GM19023 (cell line): Measurements from ENCODE around the gene CNMD.

ENCODE experiments used
- ATAC-seq: cut with Tn5 transposase; IDR thresholded peaks from one replicate; pipeline ENCODE4 v1.9.1; 2021; ENCODE audit warnings: mild to moderate bottlenecking, moderate library complexity; ENCODE audit not compliant: unreplicated experiment

CNMD gene

GRCh38 chr13:52739468-52740071 is at the start of gene CNMD:
Gene CNMD (minus strand): TSS chr13:52739820. CDS start chr13:52739701, 119 bp downstream.
- no peak for ATAC-seq

GRCh38 chr13:52788011-52788410 is 48.4 kb upstream of the CNMD start:
- no peak for ATAC-seq

- ATAC-seq = no peak
These were observed 47.6 kb upstream of the CNMD start for GRCh38 chr13:52787235-52787634.

DNA sequence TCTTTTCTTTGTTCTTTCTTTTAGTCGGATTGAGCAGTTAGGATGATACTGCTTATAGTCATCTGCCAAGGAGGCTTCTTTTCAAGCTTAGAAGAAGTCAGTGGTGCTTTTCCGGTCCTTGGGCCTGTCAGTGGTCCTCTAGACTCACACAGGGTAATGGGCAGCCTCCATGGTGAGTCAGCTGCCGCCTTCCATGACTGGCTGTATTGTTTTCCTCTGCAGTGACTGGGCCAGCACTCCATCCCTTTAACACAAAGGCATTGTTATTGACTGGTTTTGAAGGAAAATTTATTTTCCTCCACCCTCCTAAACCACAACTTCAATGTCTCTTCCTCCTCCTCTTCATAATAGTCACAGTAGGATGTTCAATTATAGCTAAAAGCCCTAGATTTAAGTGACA is 47.1 kb upstream of the CNMD start:
- ATAC-seq = no peak

DNA sequence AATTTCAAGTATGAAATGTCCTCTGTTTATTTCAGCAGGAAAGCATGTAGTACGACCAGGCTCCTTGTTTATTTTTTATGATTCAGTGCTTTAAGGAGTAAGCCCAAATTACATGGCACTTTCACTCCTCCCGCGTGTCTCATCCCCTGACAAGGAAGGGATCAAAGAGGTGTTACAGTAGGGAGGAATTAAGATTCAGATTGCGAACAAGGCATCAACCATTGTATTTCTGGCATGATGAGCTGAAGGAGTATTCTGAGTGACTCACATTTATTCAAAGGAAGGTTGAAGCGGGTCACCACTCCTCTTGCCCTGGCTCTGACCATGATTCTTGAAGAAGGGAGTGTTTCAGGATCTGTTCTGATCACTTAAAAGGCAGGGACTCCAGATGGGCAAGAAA is 46.1 kb upstream of the CNMD start:
- no peak for ATAC-seq

- ATAC-seq = no peak
These were observed 45.1 kb upstream of the CNMD start for GRCh38 chr13:52784591-52785340.

GRCh38 chr13:52783943-52784342 is 44.3 kb upstream of the CNMD start:
- ATAC-seq = no peak

DNA sequence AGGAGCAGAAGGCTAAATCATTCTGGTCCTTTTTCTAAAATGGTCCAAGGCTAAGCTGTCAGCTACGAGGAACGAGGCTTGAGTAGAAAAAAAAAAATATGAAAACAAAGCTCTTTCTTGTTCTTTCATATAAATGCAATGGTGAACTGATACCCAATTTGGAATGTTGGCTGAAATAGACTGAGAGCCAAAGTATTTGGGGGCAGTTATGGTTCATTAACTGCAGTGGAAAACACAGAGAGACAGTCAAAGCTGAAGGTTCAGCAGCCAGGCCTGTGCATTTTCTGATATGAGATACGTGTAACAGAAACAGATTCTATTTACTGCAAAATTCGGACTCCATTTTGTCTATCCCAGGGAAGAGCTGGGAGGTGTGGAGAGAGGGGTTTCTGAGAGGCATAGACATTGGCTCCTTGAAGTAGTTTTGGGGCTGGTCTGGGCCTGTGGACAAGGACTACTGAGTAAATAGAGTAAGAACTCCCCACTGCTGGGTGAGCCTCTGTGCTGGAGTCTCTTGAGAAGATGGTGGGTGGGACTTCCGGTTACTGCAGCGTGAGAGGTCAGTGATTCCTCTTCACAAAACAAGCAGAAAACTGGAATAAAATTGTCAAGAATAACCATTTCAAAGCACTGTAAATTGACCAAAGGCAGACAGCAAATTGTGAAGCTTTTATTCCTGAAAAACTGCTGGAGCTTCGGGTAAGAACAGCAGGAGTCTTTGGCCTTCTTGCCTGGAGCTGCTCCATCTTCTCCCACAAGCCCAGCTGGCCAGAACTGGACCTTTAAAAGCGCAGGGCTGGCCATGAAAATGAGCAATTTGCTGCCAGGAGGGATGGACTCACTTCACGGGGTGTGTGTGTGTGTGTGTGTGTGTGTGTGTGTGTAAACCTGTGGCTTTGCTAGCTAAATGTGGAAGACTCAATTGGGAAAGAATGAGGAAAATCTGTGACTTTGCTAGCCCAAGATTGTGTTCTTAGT is 43.1 kb upstream of the CNMD start:
- ATAC-seq = no peak

DNA sequence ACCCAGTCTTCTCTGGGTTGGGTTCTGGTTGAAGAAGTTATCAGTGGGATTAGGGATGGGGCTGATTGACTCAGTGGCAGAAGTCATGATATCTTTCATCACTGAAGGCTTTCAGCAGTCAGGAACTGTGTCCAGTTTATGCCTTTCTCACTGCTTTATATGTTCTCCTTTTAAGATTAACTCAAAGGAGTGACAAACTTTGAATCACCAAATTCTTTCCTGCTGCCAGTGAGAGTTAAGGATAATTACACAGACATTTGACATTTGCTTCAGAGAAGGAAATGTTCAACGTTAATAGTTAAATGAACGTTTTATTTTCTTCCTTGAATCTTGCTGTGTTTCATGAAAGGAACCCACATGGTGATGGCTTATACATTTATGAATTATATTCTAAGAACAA is 41.0 kb upstream of the CNMD start:
- ATAC-seq = no peak

DNA sequence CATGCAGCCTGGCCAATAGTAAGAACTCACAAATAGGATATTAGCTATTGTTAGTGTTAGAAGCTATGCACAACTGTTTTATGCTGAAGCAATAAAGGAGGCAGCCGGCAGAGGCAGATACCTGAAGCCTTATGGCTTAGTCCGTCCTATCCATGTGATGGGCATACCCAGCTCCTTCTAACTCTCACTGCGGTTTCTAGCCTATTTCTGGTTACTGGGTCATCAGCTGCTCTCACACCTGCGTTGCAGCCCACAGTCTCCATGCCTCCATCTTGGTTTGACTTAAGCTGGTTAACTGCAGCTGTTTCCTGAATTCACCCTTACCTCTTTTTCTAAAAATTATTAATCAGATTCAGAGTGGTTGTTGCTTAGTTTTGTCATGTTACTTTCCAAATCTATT is 40.5 kb upstream of the CNMD start:
- no peak for ATAC-seq

DNA sequence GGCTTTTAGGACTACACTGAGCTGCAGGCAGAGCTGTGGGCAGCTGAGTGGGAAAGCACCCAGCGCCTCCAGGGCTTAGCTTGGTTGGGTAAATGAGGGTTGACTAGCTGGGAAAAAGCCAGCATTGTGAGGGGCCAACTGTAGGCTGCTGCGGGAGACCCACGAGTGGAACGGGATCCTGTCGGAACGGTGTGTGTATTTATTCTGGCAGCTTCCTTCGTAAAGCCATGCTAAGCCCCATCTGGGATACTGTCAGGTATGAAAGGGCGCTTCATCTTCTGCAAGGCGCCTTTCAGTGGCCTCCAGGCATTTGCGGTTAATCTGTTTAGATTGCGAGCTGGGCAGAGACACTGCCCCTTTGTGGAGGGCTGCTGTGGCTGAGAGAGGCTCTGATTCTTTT is 39.5 kb upstream of the CNMD start:
- ATAC-seq = no peak

GRCh38 chr13:52776726-52777125 is 37.1 kb upstream of the CNMD start:
- ATAC-seq = no peak

DNA sequence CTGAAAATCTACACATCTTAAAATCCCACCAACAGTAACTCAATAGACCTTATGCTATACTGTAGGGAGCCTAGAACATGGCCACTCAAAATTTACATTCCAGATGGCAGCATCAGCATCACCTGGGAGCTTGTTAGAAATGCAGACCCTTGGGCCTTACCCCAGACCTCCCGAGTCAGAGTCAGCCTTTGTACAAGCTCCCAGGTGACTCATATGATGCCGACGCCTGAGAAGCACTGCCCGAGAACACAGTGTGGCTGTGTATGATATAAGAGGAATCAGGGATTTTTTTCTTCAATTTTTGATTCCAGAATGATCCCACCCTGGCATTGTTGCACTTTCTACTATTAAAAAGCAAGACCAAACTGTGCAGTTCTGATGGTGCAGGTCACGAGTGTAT is 35.9 kb upstream of the CNMD start:
- ATAC-seq = no peak

GRCh38 chr13:52767949-52768516 is 28.4 kb upstream of the CNMD start:
- ATAC-seq = no peak

GRCh38 chr13:52765611-52766390 is 26.2 kb upstream of the CNMD start:
- ATAC-seq = no peak

DNA sequence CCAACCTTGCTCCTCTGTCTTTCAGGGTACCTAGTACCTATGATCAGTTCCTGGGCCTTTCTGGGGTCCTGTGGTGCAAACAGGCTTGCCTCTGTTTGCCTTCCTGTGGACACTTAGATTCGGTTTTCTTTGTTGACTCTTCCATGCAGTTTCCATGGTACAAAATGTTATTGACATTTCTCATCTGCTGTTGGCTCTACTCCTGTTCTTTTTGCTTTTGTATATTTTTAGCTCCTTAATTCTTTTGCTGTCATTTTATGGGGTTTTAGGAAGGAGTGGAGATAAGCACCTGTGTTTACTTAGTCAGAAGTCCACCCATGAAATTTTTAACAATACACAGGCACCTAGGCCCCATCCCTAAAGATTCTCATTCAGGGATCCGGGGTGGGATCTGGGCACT is 20.5 kb upstream of the CNMD start:
- ATAC-seq = no peak

DNA sequence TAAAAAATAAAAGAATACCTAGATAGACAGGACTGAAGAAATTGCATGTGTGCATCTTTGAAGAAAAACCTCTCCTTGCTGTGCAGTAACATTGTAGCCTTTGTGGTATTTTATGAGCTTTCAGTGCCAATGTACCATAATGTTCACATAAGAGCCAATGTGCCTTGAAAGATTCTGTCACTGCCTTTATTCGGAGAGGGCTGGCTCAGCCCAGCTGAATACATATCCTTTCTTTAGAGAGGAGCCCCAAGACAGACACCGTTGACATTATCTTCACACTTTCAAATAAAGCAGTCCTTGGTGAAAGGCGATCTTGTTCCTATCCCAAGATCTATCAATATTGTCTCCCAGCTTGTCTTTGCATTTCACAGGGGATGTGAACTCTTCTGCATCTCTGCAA is 18.5 kb upstream of the CNMD start:
- no peak for ATAC-seq

DNA sequence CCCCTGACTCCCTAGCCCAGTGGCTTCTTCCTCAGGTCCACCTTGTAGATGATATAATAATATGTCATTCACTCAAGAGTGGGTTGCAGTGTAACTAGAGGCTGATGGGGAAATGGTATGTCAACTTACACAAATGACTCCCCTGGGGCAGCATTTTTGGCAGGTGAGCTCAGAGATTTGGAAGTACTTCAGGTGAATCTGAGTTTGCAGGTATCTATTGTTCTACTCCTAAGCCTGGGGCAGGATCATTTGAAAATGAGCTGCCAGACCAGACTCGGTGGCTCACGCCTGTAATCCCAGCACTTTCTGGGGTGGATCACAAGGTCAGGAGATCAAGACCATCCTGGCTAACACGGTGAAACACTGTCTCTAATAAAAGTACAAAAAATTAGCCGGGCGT is 11.6 kb upstream of the CNMD start:
- ATAC-seq = no peak

DNA sequence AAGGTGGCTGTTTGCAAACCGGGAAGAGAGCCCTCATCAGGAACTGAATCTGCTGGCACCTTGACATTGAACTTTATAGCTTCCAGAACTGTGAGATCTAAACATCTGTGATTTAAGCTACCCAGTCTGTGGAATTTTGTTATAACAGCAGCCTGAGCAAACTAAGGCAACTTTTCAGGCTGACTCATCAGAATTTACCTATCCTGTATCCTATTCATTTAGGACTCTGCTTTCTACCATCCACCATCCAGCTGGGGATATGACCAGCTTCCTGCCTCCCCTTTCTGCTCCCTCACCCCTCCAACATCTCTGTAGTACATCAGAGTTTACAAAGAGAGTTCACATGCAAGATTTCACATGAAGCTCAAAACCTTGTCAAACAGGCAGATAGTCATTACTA is 11.1 kb upstream of the CNMD start:
- ATAC-seq = no peak

GRCh38 chr13:52749419-52749818 is 9.8 kb upstream of the CNMD start:
- ATAC-seq = no peak

GRCh38 chr13:52746141-52746540 is 6.5 kb upstream of the CNMD start:
- ATAC-seq = no peak
